ENCODE results near the gene ZFP62. TPM values are rescaled to one million over a fixed set of nuclear protein-coding genes. Genes with fewer than 3 reads are reported as not detected.

ZFP62 gene
- total RNA-seq, 6 donors from 2014 or later = 19.6 to 41.2 (median 26.1) TPM

DNA sequence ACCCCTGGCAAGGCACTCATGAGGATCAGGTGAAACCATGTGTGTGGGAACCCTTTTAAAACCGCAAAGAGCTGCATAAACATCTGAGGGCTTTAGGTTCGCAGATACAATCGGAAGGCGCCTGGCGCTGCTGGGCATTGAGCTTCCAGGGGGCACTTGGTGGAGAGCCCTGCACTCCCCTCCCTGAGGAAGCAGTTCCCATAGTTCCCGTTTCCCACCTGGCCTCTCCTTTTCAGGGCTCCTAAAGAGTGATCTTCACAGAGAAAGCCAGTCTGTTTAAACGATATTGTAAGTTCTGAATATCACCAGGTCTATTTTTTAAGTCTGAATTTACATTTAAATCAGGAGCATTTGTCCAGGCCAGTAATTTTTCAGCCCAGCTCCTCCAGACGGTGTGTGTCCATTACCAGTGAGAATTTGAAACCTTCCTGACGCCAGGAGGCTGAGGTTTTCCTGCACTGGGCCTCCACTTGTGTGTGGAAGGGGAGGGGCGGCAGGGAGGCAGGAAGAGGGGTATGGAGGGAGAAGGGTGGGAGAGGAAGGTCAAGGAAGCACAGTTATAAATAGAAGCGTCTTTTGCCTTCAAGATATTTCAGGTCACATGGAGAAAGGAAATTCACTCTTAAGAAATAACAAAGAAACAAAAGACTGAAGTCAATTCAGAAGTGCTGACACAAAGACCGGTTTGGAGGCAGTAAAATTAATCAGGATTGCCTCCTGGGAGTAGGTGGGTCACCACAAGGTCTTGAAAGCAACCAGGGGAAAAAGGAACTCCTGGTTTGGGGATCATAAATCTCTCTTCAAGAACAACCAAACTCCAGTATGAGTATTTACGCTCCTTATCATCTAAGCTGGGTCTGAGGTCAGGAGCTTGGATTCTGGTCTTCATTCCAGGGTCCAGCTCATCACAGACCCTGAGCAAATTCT lies 44.2 kb downstream of the ZFP62 start:
- Histone ChIP-seq H3K9me3 (no peaks in the 10 kb centered on the region), H3K36me3 (no peaks in the 10 kb centered on the region), H3K27me3 (no peaks in the 10 kb centered on the region), H3K4me1 (peaks cover 45 to 55% (median 48%) of the 10 kb centered on the region in 4 donors), H3K4me3 (no peak overlapping the region), H3K27ac (peak overlapping the region; percentile 59 to 99 (median 82))
- WGBS, 2 donors = 9 to 13% methylated on average over 13 of the region's 13 CpGs
- DNase-seq (no peak), ATAC-seq (ENCODE audit: low FRiP score in 2 of 2) (peak; percentile 44 to 56)
- TF ChIP-seq POLR2AphosphoS5 (IDR thresholded peaks at IDR 0.05) (peak; percentile 28 to 62), POLR2A (IDR thresholded peaks at IDR 0.05) (peak in 1 of 4 donors; percentile 74), EP300 (IDR thresholded peaks at IDR 0.05) (peak in 1 of 4 donors; percentile 9)
- TF ChIP-seq, protein P1, sequence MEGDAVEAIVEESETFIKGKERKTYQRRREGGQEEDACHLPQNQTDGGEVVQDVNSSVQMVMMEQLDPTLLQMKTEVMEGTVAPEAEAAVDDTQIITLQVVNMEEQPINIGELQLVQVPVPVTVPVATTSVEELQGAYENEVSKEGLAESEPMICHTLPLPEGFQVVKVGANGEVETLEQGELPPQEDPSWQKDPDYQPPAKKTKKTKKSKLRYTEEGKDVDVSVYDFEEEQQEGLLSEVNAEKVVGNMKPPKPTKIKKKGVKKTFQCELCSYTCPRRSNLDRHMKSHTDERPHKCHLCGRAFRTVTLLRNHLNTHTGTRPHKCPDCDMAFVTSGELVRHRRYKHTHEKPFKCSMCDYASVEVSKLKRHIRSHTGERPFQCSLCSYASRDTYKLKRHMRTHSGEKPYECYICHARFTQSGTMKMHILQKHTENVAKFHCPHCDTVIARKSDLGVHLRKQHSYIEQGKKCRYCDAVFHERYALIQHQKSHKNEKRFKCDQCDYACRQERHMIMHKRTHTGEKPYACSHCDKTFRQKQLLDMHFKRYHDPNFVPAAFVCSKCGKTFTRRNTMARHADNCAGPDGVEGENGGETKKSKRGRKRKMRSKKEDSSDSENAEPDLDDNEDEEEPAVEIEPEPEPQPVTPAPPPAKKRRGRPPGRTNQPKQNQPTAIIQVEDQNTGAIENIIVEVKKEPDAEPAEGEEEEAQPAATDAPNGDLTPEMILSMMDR (IDR thresholded peaks at IDR 0.05) = no peak

DNA sequence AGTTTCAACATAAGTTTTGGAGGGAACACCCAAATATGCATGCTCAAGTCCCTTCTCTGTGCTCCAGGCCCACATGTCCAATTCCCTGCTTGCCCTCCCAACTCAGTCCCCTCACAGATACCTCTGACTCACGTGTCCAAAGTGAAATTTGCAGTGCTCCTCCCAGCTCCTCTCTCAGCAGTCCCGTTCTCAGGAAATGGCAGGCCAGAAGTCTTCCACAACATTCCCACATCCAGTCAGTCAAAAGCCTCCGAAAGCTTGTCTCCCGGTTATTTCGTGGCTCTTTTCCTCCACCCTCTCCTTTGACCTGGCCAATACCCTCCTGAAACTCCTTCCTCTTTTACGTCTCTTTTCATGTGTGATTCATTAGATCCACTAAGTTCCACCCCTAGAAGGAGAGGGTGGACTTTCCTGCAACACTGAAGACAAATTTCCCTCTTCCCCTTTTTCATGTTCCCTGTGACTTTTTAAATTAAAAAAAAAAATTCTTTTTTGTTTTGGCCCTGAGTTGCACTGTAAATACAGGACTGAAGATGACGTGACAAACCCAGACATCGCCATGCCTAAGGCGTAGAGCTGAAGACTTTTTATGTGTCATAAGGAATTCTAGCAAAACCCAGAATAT lies 45.7 kb downstream of the ZFP62 start:
- Histone ChIP-seq H3K4me3 (peak overlapping the region in 3 of 4 donors; percentile 24 to 83 (median 33)), H3K27ac (peak overlapping the region; percentile 67 to 99 (median 82)), H3K9me3 (no peaks in the 10 kb centered on the region), H3K4me1 (peaks cover 50 to 56% (median 51%) of the 10 kb centered on the region in 4 donors), H3K36me3 (no peaks in the 10 kb centered on the region), H3K27me3 (no peaks in the 10 kb centered on the region)
- WGBS, 2 donors = 51 to 55% methylated on average over 9 of the region's 9 CpGs
- TF ChIP-seq POLR2AphosphoS5 (IDR thresholded peaks at IDR 0.05) (peak; percentile 16 to 28), POLR2A (IDR thresholded peaks at IDR 0.05) (peak in 2 of 4 donors; percentile 26 to 88), EP300 (IDR thresholded peaks at IDR 0.05) (no peak)
- TF ChIP-seq, protein P1 (IDR thresholded peaks at IDR 0.05) = no peak
- DNase-seq (no peak), ATAC-seq (ENCODE audit: low FRiP score in 2 of 2) (peak in 1 of 2 donors; percentile 56)

DNA sequence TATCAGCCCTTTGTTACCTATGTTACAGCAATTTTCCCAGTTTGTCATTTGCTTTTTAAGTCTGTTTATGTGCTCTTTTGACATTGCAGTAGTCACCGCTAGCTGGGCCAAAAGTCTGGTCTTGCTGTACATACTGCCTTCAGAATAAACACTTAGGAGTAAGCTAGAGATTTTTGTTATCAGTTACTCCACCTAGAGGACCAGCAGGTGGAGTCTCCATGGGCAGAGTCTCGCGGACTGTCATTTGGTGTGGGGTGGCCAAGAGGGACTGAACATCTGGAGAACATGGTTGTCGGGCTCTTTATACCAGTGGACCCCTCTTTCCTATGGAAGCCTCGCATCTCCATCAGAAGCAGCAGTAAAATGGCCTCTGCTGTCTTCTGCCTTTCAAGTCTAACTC lies 47.7 kb downstream of the ZFP62 start:
- Histone ChIP-seq H3K27me3 (no peaks in the 10 kb centered on the region), H3K4me3 (peak overlapping the region in 3 of 4 donors; percentile 24 to 83 (median 33)), H3K27ac (peak overlapping the region in 2 of 4 donors; percentile 81 to 99), H3K9me3 (no peaks in the 10 kb centered on the region), H3K36me3 (no peaks in the 10 kb centered on the region), H3K4me1 (peaks cover 52 to 54% (median 52%) of the 10 kb centered on the region in 4 donors)
- ATAC-seq (ENCODE audit: low FRiP score in 2 of 2) = no peak
- DNase-seq = no peak
- WGBS, 2 donors = 77 to 80% methylated on average over 5 of the region's 5 CpGs
- TF ChIP-seq EP300 (IDR thresholded peaks at IDR 0.05) (no peak), POLR2A (IDR thresholded peaks at IDR 0.05) (no peak), POLR2AphosphoS5 (IDR thresholded peaks at IDR 0.05) (no peak)
- TF ChIP-seq, protein P1 (IDR thresholded peaks at IDR 0.05) = no peak

DNA sequence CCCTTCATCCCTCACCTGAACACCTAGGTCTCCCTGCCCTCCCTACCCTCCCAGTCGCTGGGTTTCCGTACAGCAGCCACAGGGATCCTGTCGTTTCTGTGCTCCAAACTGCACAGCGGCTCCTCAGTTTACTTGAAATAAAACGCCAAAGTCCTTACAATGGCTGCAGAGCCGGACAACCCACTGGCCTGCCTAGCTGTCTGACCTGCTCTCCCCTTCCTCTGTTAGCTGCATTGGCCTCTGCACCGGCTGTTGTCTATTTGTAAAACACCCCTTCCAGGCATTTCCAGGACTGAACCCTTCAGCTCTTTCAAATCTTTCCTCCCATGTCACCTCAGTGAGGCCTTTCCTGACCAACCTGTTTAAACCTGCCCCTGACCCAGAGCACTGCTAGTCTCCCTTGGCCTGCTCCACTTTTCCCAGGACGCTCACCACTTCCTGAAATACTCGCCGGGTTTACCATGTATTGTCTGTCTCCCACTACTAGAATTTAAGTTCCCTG lies 49.4 kb downstream of the ZFP62 start:
- TF ChIP-seq, protein P1 (IDR thresholded peaks at IDR 0.05) = no peak
- TF ChIP-seq POLR2AphosphoS5 (IDR thresholded peaks at IDR 0.05) = no peak
- TF ChIP-seq EP300 (IDR thresholded peaks at IDR 0.05) = no peak
- no peak for TF ChIP-seq POLR2A (IDR thresholded peaks at IDR 0.05)
- Histone ChIP-seq H3K27me3 (no peaks in the 10 kb centered on the region), H3K36me3 (peaks cover 0 to 2% (median 0%) of the 10 kb centered on the region in 4 donors), H3K9me3 (no peaks in the 10 kb centered on the region), H3K4me3 (peak overlapping the region in 3 of 4 donors; percentile 50 to 83 (median 79)), H3K4me1 (peaks cover 52 to 56% (median 54%) of the 10 kb centered on the region in 4 donors), H3K27ac (peak overlapping the region; percentile 97 to 99 (median 98))
- 54 to 56% methylated on average over 10 of the region's 10 CpGs for WGBS, 2 donors
- ATAC-seq (ENCODE audit: low FRiP score in 2 of 2) (no peak), DNase-seq (peak in 1 of 2 donors; percentile 41)
